GM12878 (cell line): ENCODE data around the gene CNTN2. TPM values are rescaled to one million over a fixed set of nuclear protein-coding genes. Genes with fewer than 3 reads are reported as not detected.

ENCODE experiments used
- ATAC-seq: fragments of 200-7000 bp; cut with Tn5 transposase; 3 replicates; pipeline ENCODE4 v1.9.1; 2020; ENCODE audit warnings: mild to moderate bottlenecking, moderate library complexity
- BruUV-seq: library from RNA; stranded (reverse); fragments of 400-500 nt; replicated peaks from 2 replicates; lab custom pipeline; 2021; lab: Mats Ljungman, UMichigan
- CTCF ChIA-PET: fragments of 300-600 bp; sonication (Branson Sonifier 250); formaldehyde crosslinking; extraction: SDS; loops from one replicate; lab custom pipeline; 2021; ENCODE audit warnings: inconsistent platforms; lab: Yijun Ruan, JAX
- POLR2A ChIA-PET: fragments of 350-600 bp; formaldehyde crosslinking; extraction: SDS; loops from one replicate; lab custom pipeline; 2021; ENCODE audit warnings: inconsistent platforms; lab: Charles Lee
- RAD21 ChIA-PET: fragments of 300-600 bp; sonication (Branson Sonifier 250); formaldehyde crosslinking; loops from one replicate; lab custom pipeline; 2023; ENCODE audit warnings: antibody characterized with exemption; ENCODE audit not compliant: unreplicated experiment; lab: Charles Lee
- SMC1A ChIA-PET: fragments of 300-600 bp; sonication (Branson Sonifier 250); formaldehyde crosslinking; loops from one replicate; lab custom pipeline; 2023; ENCODE audit not compliant: unreplicated experiment, uncharacterized antibody; lab: Charles Lee
- DNase-seq: peaks from one replicate; pipeline ENCODE4 v3.0.0-alpha.2; 2011; ENCODE audit warnings: low read depth, low spot score
- FAIRE-seq: peaks from 3 replicates; lab custom pipeline; 2011; peaks lifted over from hg19 to GRCh38; lab: Jason Lieb, UNC
- H2AFZ ChIP-seq: 2 replicates; pipeline ENCODE4 v1.6.0; 2011; ENCODE audit warnings: low read depth, low read length, control low read depth; ENCODE audit not compliant: control insufficient read depth
- H3K27ac ChIP-seq: 2 replicates; pipeline ENCODE4 v1.5.1; 2011; ENCODE audit warnings: control low read depth; ENCODE audit not compliant: control insufficient read depth, insufficient read depth
- H3K27me3 ChIP-seq, 2 experiments: replicated peaks in 1 of 2; 2 replicates each; pipeline versions ENCODE4 v1.6.0 to v1.6.1; 2011; ENCODE audit warnings: low read length in 1 of 2; ENCODE audit not compliant: control insufficient read depth in 2 of 2, insufficient read depth in 2 of 2
- H3K36me3 ChIP-seq, 2 experiments: 2 replicates each; pipeline ENCODE4 v1.5.1; 2011; ENCODE audit warnings: low read length in 1 of 2; ENCODE audit not compliant: control insufficient read depth in 2 of 2, insufficient read depth in 2 of 2
- H3K4me1 ChIP-seq: 2 replicates; pipeline ENCODE4 v1.6.1; 2011; ENCODE audit warnings: mild to moderate bottlenecking, low read length, moderate library complexity, mixed read lengths; ENCODE audit not compliant: control insufficient read depth, insufficient read depth
- H3K4me2 ChIP-seq: 2 replicates; pipeline ENCODE4 v1.6.0; 2011; ENCODE audit warnings: control low read depth; ENCODE audit not compliant: control insufficient read depth, insufficient read depth
- H3K4me3 ChIP-seq: fragments of 200-600 bp; sonication (generic); 2 replicates; pipeline ENCODE4 v1.5.1; 2016
- H3K79me2 ChIP-seq: 2 replicates; pipeline ENCODE4 v1.6.0; 2011; ENCODE audit warnings: low read length; ENCODE audit not compliant: control insufficient read depth, insufficient read depth
- H3K9ac ChIP-seq: 2 replicates; pipeline ENCODE4 v1.8.0; 2011; ENCODE audit warnings: low read length, control low read depth, mixed read lengths; ENCODE audit not compliant: control insufficient read depth, insufficient read depth
- H3K9me3 ChIP-seq: replicated peaks from 3 replicates; pipeline ENCODE4 v1.5.1; 2011; ENCODE audit warnings: mild to moderate bottlenecking, low read length; ENCODE audit not compliant: control insufficient read depth, insufficient read depth
- H4K20me1 ChIP-seq: 2 replicates; pipeline ENCODE4 v1.6.0; 2011; ENCODE audit not compliant: control insufficient read depth, insufficient read depth
- ATF3 ChIP-seq: IDR thresholded peaks from 2 replicates; pipeline ENCODE4 v1.6.1; 2011; ENCODE audit warnings: low read depth, mild to moderate bottlenecking, low read length, moderate library complexity, borderline replicate concordance; ENCODE audit errors: extremely low read depth
- EZH2 ChIP-seq: IDR thresholded peaks from 2 replicates; pipeline ENCODE4 v1.6.1; 2012; ENCODE audit warnings: low read depth, mild to moderate bottlenecking, control low read depth, inconsistent platforms, low read length, borderline replicate concordance; ENCODE audit not compliant: control insufficient read depth
- FOXK2 ChIP-seq: fragments of 450-650 bp; IDR thresholded peaks from 2 replicates; pipeline ENCODE4 v1.6.1; 2017; ENCODE audit warnings: mild to moderate bottlenecking, moderate library complexity
- HDGF ChIP-seq: fragments of 450-650 bp; IDR thresholded peaks from 2 replicates; pipeline ENCODE4 v1.6.1; 2016; ENCODE audit warnings: antibody characterized with exemption
- JUNB ChIP-seq: IDR thresholded peaks from 2 replicates; pipeline ENCODE4 v1.6.1; 2016; ENCODE audit warnings: antibody characterized with exemption, mild to moderate bottlenecking
- MTA2 ChIP-seq: fragments of 450-650 bp; IDR thresholded peaks from 2 replicates; pipeline ENCODE4 v1.6.1; 2016; ENCODE audit warnings: low read depth, mild to moderate bottlenecking, moderate library complexity
- USF1 ChIP-seq: IDR thresholded peaks from 2 replicates; pipeline ENCODE4 v1.6.1; 2011; ENCODE audit warnings: borderline replicate concordance, low read depth, mild to moderate bottlenecking, moderate library complexity, mixed read lengths, low read length; ENCODE audit not compliant: insufficient read depth; ENCODE audit errors: extremely low read length
- ZZZ3 ChIP-seq: IDR thresholded peaks from 2 replicates; pipeline ENCODE4 v1.6.1; 2011; ENCODE audit warnings: low read depth; ENCODE audit not compliant: control insufficient read depth, insufficient read length
- WGBS: methylation state at CpG from one replicate; pipeline ENCODE4 v1.1.6; 2016; ENCODE audit warnings: low lambda C conversion rate; ENCODE audit not compliant: insufficient replicate concordance, insufficient coverage; ENCODE audit errors: missing lambda C conversion rate; 5-methylcytosine and 5-hydroxymethylcytosine counted together
- in situ Hi-C: fragments of 300-500 bp; cut with MboI; formaldehyde crosslinking; loops from 9 replicates; pipeline ENCODE4 v1.14.3; 2018; ENCODE audit warnings: mixed read lengths
- intact Hi-C: fragments of 100-400 bp; cut with micrococcal nuclease; formaldehyde crosslinking; loops from one replicate; pipeline ENCODE4 v1.14.2; 2022; ENCODE audit not compliant: unreplicated experiment
- polyA plus RNA-seq, 11 experiments: library from polyadenylated mRNA; depleted of rRNA in 4 of 11; unstranded in 6 of 11; stranded (reverse) in 5 of 11; fragments of >200 nt; fragmentation: Nextera tagmentation in 4 of 11; fragmentation: Illumina TruSeq in 1 of 11; extraction: Ambion mirVana in 4 of 11; extraction: Trizol in 1 of 11; gene quantifications; 1 replicate in 1 of 11; 2 replicates in 10 of 11; pipeline versions ENCODE4 v1.2.1 to v1.2.3, GENCODE V29; 2011 to 2016; ENCODE audit warnings: inconsistent platforms in 2 of 11, missing spikeins in 2 of 11, low read depth in 1 of 11
- total RNA-seq, 4 experiments: library from RNA; depleted of rRNA in 3 of 4; stranded (reverse); fragments of >200 nt in 3 of 4; fragmentation: Illumina TruSeq in 1 of 4; extraction: Trizol in 1 of 4; gene quantifications; 2 replicates each; pipeline versions ENCODE4 v1.2.1 to v1.2.3, GENCODE V29; 2013 to 2021

The CNTN2 gene
- total and polyA plus RNA-seq, 10 of the 15 experiments (the other 5 are each of a cell fraction or from before 2014, with no cell fraction given), result 0.03 TPM; not detected in 9

GRCh38 chr1:205024679-205025078 lies 18.3 kb upstream of the CNTN2 start:
- Histone ChIP-seq H3K27me3 (peaks cover 0 to 16% of the 10 kb centered on the region in 2 experiments; a peak in 3 of 4 replicates), H3K27ac (no peak overlapping the region), H3K4me2 (no peak overlapping the region), H3K36me3 (no peaks in the 10 kb centered on the region), H3K9ac (no peak overlapping the region), H2AFZ (no peak overlapping the region), H3K79me2 (no peaks in the 10 kb centered on the region), H3K4me3 (no peak overlapping the region), H4K20me1 (no peaks in the 10 kb centered on the region), H3K4me1 (no peaks in the 10 kb centered on the region), H3K9me3 (no peaks in the 10 kb centered on the region)
- CTCF ChIA-PET, result no interaction called here
- POLR2A ChIA-PET, result no interaction called here
- ATAC-seq (no peak), DNase-seq (no peak), FAIRE-seq (no peak)
- SMC1A ChIA-PET, result no interaction called here
- intact Hi-C loops, result no loop called here
- RAD21 ChIA-PET, result interaction anchor here (1.2 kb wide), 1 partner anchor 37 kb away, joined by 3 read pairs; no protein-coding TSS in a partner anchor
- no TSS peak for BruUV-seq
- 7% methylated on average over 2 of the region's 2 CpGs for WGBS
- in situ Hi-C loops, result no loop called here
- TF ChIP-seq FOXK2 (no peak), ATF3 (no peak), MTA2 (no peak), USF1 (no peak), JUNB (no peak), EZH2 (no peak), HDGF (no peak), ZZZ3 (no peak)
